Activated CD8-positive, alpha-beta memory T cell treated with anti-CD3 and anti-CD28 coated beads, Interleukin-2, amount 50 U/mL, for 24 hours (primary cell): ENCODE results near the gene GSG1L2.
"Not testable (repeated sequence)": the region's sequence is repeated elsewhere in the genome, so short reads cannot be mapped to it uniquely, and the experiment has no call there.

Experiments used
- DNase-seq: peaks from one replicate; pipeline ENCODE4 v3.0.0-alpha.2; 2020; ENCODE audit errors: extremely low read depth

GSG1L2 gene

DNA sequence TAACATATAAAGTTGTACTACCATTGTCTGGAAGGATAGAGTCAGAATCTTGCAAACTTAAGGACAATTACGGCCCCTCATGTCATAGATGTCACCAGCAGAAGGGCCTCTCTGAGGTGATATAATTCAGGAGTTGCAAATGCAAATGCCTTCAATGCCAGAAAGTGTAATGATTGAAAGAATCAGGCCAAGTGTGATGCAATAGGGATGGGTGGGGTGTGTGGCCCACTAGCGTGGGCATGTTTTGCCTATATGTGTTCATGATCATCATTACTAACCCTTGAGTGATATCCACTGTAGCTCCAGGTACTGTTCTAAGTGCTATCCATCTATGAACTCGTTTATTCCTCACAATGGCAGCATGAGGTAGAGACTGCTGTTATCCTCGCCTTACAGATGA is 31.6 kb downstream of the GSG1L2 start:
- DNase-seq: no peak

DNA sequence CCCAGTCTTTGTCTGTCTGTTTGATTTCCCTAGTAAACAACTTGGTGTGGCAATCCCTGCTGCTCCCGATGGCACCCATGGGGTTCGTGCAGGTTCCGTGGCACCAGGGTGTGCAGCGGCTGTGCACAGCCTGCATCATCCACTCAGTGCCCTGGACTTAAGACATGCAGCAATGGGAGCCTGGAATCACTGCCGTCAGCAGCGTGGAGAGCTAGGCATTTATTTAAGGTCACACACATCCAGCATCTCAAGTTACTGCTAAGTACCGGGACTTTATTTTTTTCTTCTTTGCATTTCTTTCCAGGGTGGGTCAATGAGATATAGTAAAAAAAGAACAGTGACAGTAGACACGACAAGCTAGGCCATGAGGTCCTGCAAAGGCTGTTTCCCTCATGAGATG is 33.3 kb downstream of the GSG1L2 start:
- DNase-seq: no peak

GRCh38 chr17:9784544-9784943 is 37.3 kb downstream of the GSG1L2 start:
- no peak for DNase-seq

GRCh38 chr17:9783465-9783864 is 38.4 kb downstream of the GSG1L2 start:
- DNase-seq: not testable (repeated sequence)

GRCh38 chr17:9783050-9783449 is 38.8 kb downstream of the GSG1L2 start:
- no peak for DNase-seq

DNA sequence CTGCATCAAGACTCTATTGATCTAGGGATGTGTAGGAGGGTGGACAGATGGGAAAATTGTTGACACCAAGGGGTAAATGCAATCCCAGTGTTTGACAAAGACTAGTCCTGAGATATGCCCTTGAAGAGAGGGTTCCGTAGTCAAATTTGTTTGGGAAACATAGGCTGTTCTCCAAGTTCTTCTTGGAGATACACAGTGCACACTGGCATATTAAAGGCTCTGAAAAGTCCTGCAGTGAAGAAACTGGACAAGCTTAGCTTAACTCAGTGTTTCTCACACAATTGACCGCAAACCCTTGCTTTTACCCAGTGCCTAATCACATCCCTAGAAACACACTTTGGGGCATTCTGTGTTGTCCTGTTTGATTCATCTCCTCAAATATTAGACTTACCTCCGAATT is 41.3 kb downstream of the GSG1L2 start:
- DNase-seq: no peak

DNA sequence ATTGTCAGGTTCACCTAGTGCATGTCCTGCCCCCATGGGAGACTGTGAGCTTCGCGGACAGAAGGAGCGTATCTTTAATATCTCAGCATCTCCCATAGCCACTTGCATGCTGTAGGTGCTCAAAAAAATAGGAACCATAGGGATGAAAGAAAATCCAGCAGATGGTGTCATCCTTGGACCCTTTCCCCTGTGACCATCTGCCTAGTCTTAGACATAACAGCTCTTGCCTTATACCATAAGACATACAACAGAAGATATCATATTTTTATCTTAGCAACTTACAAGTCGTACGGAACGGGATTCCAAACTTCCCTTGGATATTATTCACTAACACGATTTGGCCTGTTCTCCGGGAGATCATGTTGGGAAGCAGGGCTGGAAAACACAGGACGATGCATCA is 45.0 kb downstream of the GSG1L2 start:
- DNase-seq: no peak

- no peak for DNase-seq
Observed at GRCh38 chr17:9772658-9773057, 49.2 kb downstream of the GSG1L2 start.

- no peak for DNase-seq
Observed at GRCh38 chr17:9771465-9771864, 50.4 kb downstream of the GSG1L2 start.

- no peak for DNase-seq
Observed at GRCh38 chr17:9769036-9769695, 52.7 kb downstream of the GSG1L2 start.

DNA sequence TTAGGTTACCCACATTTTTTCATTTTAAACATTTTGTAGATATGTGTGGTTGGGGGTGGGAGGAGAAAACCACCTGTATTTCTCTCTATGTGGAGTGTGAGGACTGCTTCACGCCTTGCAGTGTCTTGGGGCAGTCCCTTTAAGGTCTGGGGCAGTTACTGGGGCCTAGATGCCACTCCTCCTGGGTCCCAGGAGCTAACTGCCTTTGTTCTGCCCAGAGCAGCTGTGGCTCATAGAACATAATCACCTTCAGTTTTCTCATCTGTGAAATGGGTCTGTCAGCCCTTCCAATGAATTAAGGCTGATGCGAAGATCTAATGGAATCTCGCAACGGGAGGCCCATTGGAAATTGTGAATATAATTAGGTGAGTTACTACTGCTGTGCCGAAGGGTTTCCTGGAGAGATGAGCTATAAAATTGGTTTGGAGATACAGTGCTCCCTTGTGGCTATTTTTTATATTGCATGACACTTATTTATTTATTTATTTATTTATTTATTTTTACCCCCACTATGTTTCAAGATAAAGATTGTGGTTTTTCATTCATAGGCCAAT is 53.4 kb downstream of the GSG1L2 start:
- no peak for DNase-seq

- DNase-seq: no peak
Observed at GRCh38 chr17:9767432-9767991, 54.4 kb downstream of the GSG1L2 start.

GRCh38 chr17:9766970-9767369 is 54.9 kb downstream of the GSG1L2 start:
- no peak for DNase-seq

- no peak for DNase-seq
Observed at GRCh38 chr17:9765322-9765721, 56.6 kb downstream of the GSG1L2 start.

GRCh38 chr17:9763643-9764042 is 58.2 kb downstream of the GSG1L2 start:
- DNase-seq: no peak

DNA sequence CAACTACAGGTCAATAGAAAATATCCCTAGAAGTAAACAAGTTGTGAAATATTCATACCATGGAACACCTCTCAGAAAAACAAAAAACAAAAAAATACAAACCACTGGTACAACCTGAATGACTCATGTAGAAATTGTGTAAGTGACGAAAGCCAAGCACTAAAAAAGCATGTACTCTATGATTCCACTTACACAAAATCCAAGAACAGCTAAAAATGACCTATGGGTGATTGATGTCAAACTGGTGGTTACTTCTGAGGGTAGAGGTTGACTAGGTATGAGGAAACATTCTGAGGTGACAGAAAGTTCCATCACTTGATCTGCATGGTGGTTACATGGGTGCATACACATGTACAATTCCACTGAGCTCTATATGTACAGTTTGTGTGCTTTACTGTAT is 61.6 kb downstream of the GSG1L2 start:
- DNase-seq: no peak

GRCh38 chr17:9755083-9755482 is 66.8 kb downstream of the GSG1L2 start:
- no peak for DNase-seq
